H1 (cell line): ENCODE measurements around the gene SLC6A3. TPM values are rescaled to one million over a fixed set of nuclear protein-coding genes. Genes with fewer than 3 reads are reported as not detected.

Experiments used
- CTCF ChIA-PET: fragments of 300-600 bp; sonication (Branson Sonifier 250); formaldehyde crosslinking; loops from one replicate; lab custom pipeline; 2021; ENCODE audit not compliant: partially characterized antibody; lab: Charles Lee
- POLR2A ChIA-PET: fragments of 300-600 bp; sonication (Branson Sonifier 250); formaldehyde crosslinking; loops from one replicate; lab custom pipeline; 2021; ENCODE audit warnings: inconsistent platforms; ENCODE audit not compliant: partially characterized antibody; lab: Charles Lee
- DNase-seq, 2 experiments: peaks; one replicate each; pipeline versions ENCODE4 v3.0.0 to v3.0.0-alpha.2; 2010 to 2022; ENCODE audit warnings: low spot score in 2 of 2, low read depth in 1 of 2, mixed read lengths in 1 of 2
- FAIRE-seq: peaks from 2 replicates; lab custom pipeline; 2011; peaks lifted over from hg19 to GRCh38; lab: Jason Lieb, UNC
- H2AFZ ChIP-seq: 2 replicates; pipeline ENCODE4 v1.8.1; 2012; ENCODE audit warnings: low read length, inconsistent platforms
- H2AK5ac ChIP-seq: 2 replicates; pipeline ENCODE4 v1.6.1; 2013; ENCODE audit warnings: low read depth, low read length
- H2BK120ac ChIP-seq: replicated peaks from 2 replicates; pipeline ENCODE3; 2013; ENCODE audit warnings: low read depth, low read length, inconsistent platforms
- H2BK12ac ChIP-seq: 2 replicates; pipeline ENCODE4 v1.6.1; 2013; ENCODE audit warnings: low read depth, low read length
- H2BK15ac ChIP-seq: 2 replicates; pipeline ENCODE4 v1.6.1; 2013; ENCODE audit warnings: low read length
- H2BK20ac ChIP-seq: 2 replicates; pipeline ENCODE4 v1.6.1; 2013; ENCODE audit warnings: low read length
- H2BK5ac ChIP-seq: 2 replicates; pipeline ENCODE4 v1.6.1; 2013; ENCODE audit warnings: low read depth, low read length
- H3K14ac ChIP-seq: 2 replicates; pipeline ENCODE4 v1.6.1; 2013; ENCODE audit warnings: inconsistent platforms; ENCODE audit not compliant: insufficient read length
- H3K18ac ChIP-seq: 2 replicates; pipeline ENCODE4 v1.6.1; 2013; ENCODE audit warnings: low read length; ENCODE audit errors: extremely low read depth
- H3K23ac ChIP-seq: 2 replicates; pipeline ENCODE4 v1.6.1; 2013; ENCODE audit warnings: inconsistent platforms; ENCODE audit not compliant: insufficient read length
- H3K23me2 ChIP-seq: 2 replicates; pipeline ENCODE4 v1.6.1; 2013; ENCODE audit warnings: low read depth, low read length
- H3K27ac ChIP-seq: 2 replicates; pipeline ENCODE4 v1.6.1; 2011; ENCODE audit warnings: low read depth, low read length, inconsistent platforms
- H3K27me3 ChIP-seq, 4 experiments: replicated peaks in 1 of 4; 1 replicate in 1 of 4; 2 replicates in 3 of 4; pipeline versions ENCODE4 v1.6.1 to v1.8.1; 2011 to 2013; ENCODE audit warnings: low read length in 3 of 4, mild to moderate bottlenecking in 3 of 4, inconsistent platforms in 2 of 4, mixed read lengths in 2 of 4, moderate library complexity in 1 of 4; ENCODE audit not compliant: control insufficient read depth in 3 of 4, insufficient read depth in 3 of 4; ENCODE audit errors: extremely low read depth in 1 of 4
- H3K36me3 ChIP-seq, 4 experiments: 2 replicates each; pipeline versions ENCODE4 v1.6.1 to v1.8.1; 2011 to 2013; ENCODE audit warnings: mild to moderate bottlenecking in 4 of 4, low read length in 3 of 4, moderate library complexity in 2 of 4, control low read depth in 1 of 4, inconsistent platforms in 1 of 4; ENCODE audit not compliant: insufficient read depth in 4 of 4, control insufficient read depth in 2 of 4
- H3K4ac ChIP-seq: replicated peaks from 2 replicates; pipeline ENCODE3; 2013; ENCODE audit warnings: low read length, low read depth, mixed read lengths, inconsistent platforms; ENCODE audit not compliant: insufficient read length
- H3K4me1 ChIP-seq, 4 experiments: replicated peaks in 1 of 4; 1 replicate in 1 of 4; 2 replicates in 3 of 4; pipeline versions ENCODE4 v1.6.1 to v1.8.1; 2011 to 2013; ENCODE audit warnings: low read length in 3 of 4, inconsistent platforms in 2 of 4, mixed read lengths in 1 of 4; ENCODE audit not compliant: insufficient read depth in 4 of 4, control insufficient read depth in 3 of 4
- H3K4me2 ChIP-seq, 2 experiments: 2 replicates each; pipeline versions ENCODE4 v1.6.1 to v1.8.1; 2011 to 2013; ENCODE audit warnings: low read depth in 2 of 2, low read length in 2 of 2, control low read depth in 1 of 2, inconsistent platforms in 1 of 2, mild to moderate bottlenecking in 1 of 2; ENCODE audit not compliant: insufficient read depth in 1 of 2
- H3K4me3 ChIP-seq, 4 experiments: fragments of 200-600, 300-600 bp in 1 of 4; sonication (generic), shearing (Covaris generic), sonication (Bioruptor Twin) in 1 of 4; 2 replicates each; pipeline versions ENCODE4 v1.5.1 to v1.8.1; 2011 to 2016; ENCODE audit warnings: low read length in 4 of 4, low read depth in 3 of 4, control low read depth in 2 of 4, inconsistent platforms in 2 of 4, mild to moderate bottlenecking in 2 of 4, mixed read lengths in 1 of 4, moderate library complexity in 1 of 4; ENCODE audit not compliant: insufficient read depth in 2 of 4; ENCODE audit errors: extremely low read depth in 1 of 4
- H3K56ac ChIP-seq: replicated peaks from 2 replicates; pipeline ENCODE3; 2013; ENCODE audit warnings: low read depth, mild to moderate bottlenecking, mixed read lengths, low read length, inconsistent platforms; ENCODE audit not compliant: insufficient read length
- H3K79me1 ChIP-seq: 2 replicates; pipeline ENCODE4 v1.6.1; 2013; ENCODE audit warnings: low read depth, low read length, control low read depth
- H3K79me2 ChIP-seq, 2 experiments: 2 replicates each; pipeline versions ENCODE4 v1.6.1 to v1.8.1; 2012 to 2013; ENCODE audit warnings: low read length in 2 of 2, mild to moderate bottlenecking in 2 of 2, inconsistent platforms in 1 of 2; ENCODE audit not compliant: insufficient read depth in 2 of 2, control insufficient read depth in 1 of 2
- H3K9ac ChIP-seq, 4 experiments: replicated peaks in 1 of 4; 1 replicate in 1 of 4; 2 replicates in 3 of 4; pipeline versions ENCODE4 v1.6.1 to v1.8.1; 2011 to 2013; ENCODE audit warnings: low read depth in 3 of 4, low read length in 3 of 4, control low read depth in 2 of 4, mild to moderate bottlenecking in 2 of 4, moderate library complexity in 2 of 4, inconsistent platforms in 1 of 4; ENCODE audit errors: extremely low read depth in 1 of 4
- H3K9me3 ChIP-seq, 2 experiments: 2 replicates each; pipeline versions ENCODE4 v1.6.1 to v1.8.1; 2012 to 2013; ENCODE audit warnings: mild to moderate bottlenecking in 2 of 2, moderate library complexity in 2 of 2, control low read depth in 1 of 2, inconsistent platforms in 1 of 2, low read depth in 1 of 2, low read length in 1 of 2, mixed read lengths in 1 of 2; ENCODE audit not compliant: insufficient read depth in 2 of 2
- H4K20me1 ChIP-seq, 2 experiments: replicated peaks in 1 of 2; 2 replicates each; pipeline versions ENCODE3 to v1.8.1; 2011 to 2013; ENCODE audit warnings: inconsistent platforms in 2 of 2, low read length in 2 of 2, mild to moderate bottlenecking in 1 of 2; ENCODE audit not compliant: insufficient read depth in 2 of 2, control insufficient read depth in 1 of 2
- H4K5ac ChIP-seq: 2 replicates; pipeline ENCODE4 v1.6.1; 2013; ENCODE audit warnings: low read length, low read depth, mixed read lengths, inconsistent platforms; ENCODE audit not compliant: insufficient read length
- H4K8ac ChIP-seq: 2 replicates; pipeline ENCODE4 v1.8.0; 2013; ENCODE audit warnings: mild to moderate bottlenecking, moderate library complexity, low read length, inconsistent platforms; ENCODE audit not compliant: insufficient read depth; ENCODE audit errors: extremely low read depth
- H4K91ac ChIP-seq: replicated peaks from 2 replicates; pipeline ENCODE3; 2013; ENCODE audit warnings: low read length, mixed read lengths, inconsistent platforms; ENCODE audit not compliant: insufficient read length
- ATF3 ChIP-seq: IDR thresholded peaks from 2 replicates; pipeline ENCODE4 v1.6.1; 2011; ENCODE audit warnings: low read depth, mild to moderate bottlenecking, low read length; ENCODE audit not compliant: insufficient read depth
- CHD2 ChIP-seq: IDR thresholded peaks from 2 replicates; pipeline ENCODE4 v1.6.1; 2012; ENCODE audit warnings: low read length, improper control_type of control experiment
- EGR1 ChIP-seq: IDR thresholded peaks from 2 replicates; pipeline ENCODE4 v1.6.1; 2011; ENCODE audit warnings: low read depth, low read length, borderline replicate concordance
- FOSL1 ChIP-seq: IDR thresholded peaks from 2 replicates; pipeline ENCODE4 v1.6.1; 2011; ENCODE audit warnings: mild to moderate bottlenecking, low read depth, low read length, moderate library complexity; ENCODE audit not compliant: insufficient read depth
- JUN ChIP-seq: IDR thresholded peaks from 2 replicates; pipeline ENCODE4 v1.6.1; 2011; ENCODE audit warnings: low read depth, mild to moderate bottlenecking, improper control_type of control experiment, low read length
- POLR2AphosphoS5 ChIP-seq: IDR thresholded peaks from 2 replicates; pipeline ENCODE4 v1.6.1; 2011; ENCODE audit warnings: low read depth, low read length
- TAF7 ChIP-seq: optimal IDR thresholded peaks from 2 replicates; pipeline ENCODE3; 2011; ENCODE audit warnings: low read depth, mild to moderate bottlenecking, inconsistent platforms, low read length, moderate library complexity, borderline replicate concordance
- ZNF274 ChIP-seq: IDR thresholded peaks from 2 replicates; pipeline ENCODE4 v1.7.0; 2012; ENCODE audit warnings: low read length, borderline replicate concordance; ENCODE audit errors: extremely low read depth
- WGBS, 2 experiments: shearing (Covaris generic) in 1 of 2; methylation state at CpG; one replicate each; pipeline versions ENCODE4 v1.1.6 to v1.1.7; 2013 to 2015; ENCODE audit warnings: low lambda C conversion rate in 2 of 2, mixed read lengths in 2 of 2, inconsistent platforms in 1 of 2, low coverage in 1 of 2, missing lambda C conversion rate in 1 of 2; ENCODE audit not compliant: insufficient replicate concordance in 2 of 2, insufficient coverage in 1 of 2, insufficient read length in 1 of 2; ENCODE audit errors: extremely low coverage in 1 of 2, missing lambda C conversion rate in 1 of 2; 5-methylcytosine and 5-hydroxymethylcytosine counted together
- polyA plus RNA-seq, 7 experiments: library from polyadenylated mRNA; depleted of rRNA in 3 of 7; stranded (reverse) in 5 of 7; unstranded in 2 of 7; fragments of >200 nt in 5 of 7; fragments of 200-250 nt in 2 of 7; gene quantifications; 1 replicate in 5 of 7; 2 replicates in 1 of 7; 4 replicates in 1 of 7; pipeline versions ENCODE4 v1.2.1 to v1.2.3, GENCODE V29; 2011 to 2013; ENCODE audit warnings: missing spikeins in 2 of 7, mixed read lengths in 2 of 7
- total RNA-seq: library from RNA; stranded (reverse); fragmentation: NEBNext Ultra II Directional; extraction: Animal tissue kit (Norgen Biotek cat#: 25700); gene quantifications from 2 replicates; pipeline ENCODE4 v1.2.1, GENCODE V29; 2021

The SLC6A3 gene
- total and polyA plus RNA-seq, 2 of the 8 experiments (the other 6 are each of a cell fraction or from before 2014, with no cell fraction given): 0.48 to 0.91 TPM

DNA sequence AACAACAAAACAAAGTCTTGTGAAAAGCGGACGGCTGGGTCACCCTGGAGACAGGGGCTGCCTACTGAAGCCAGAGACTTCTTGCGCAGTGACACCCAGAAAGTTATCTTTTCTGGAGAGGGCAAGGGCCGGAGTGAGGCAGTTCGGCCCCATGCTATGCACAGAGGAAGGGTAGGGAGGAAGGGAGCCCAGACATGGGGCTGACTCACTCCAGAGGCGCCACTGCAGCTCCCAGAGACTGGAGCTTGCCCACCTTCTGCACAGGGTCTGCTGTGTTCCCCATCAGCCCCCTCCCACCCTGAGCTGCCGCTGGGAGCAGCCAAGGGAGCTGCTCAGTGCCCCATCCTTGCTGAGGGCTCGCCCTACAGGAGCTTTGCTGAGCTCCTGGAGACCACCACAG, 13.3 kb downstream of the SLC6A3 start:
- no peaks in the 10 kb centered on the region for H3K79me2 ChIP-seq
- no peak for TF ChIP-seq POLR2AphosphoS5
- TF ChIP-seq JUN: no peak
- TF ChIP-seq ZNF274: no peak
- no peak for TF ChIP-seq EGR1
- TF ChIP-seq FOSL1: no peak
- TF ChIP-seq CHD2: no peak
- no peak for TF ChIP-seq ATF3
- TF ChIP-seq TAF7: no peak
- H2BK12ac ChIP-seq: no peak overlapping the region
- no peak for FAIRE-seq
- no peak overlapping the region for H4K5ac ChIP-seq
- no peak overlapping the region for H3K18ac ChIP-seq
- H2BK15ac ChIP-seq: no peak overlapping the region
- no peak overlapping the region for H4K91ac ChIP-seq
- DNase-seq: no peak
- 99% methylated on average over 6 of the region's 8 CpGs; no CpG with 5 or more reads in 1 of the 2 experiments for WGBS, 2 experiments
- no peaks in the 10 kb centered on the region for H3K4me1 ChIP-seq
- no peak overlapping the region for H3K4me3 ChIP-seq
- no peak overlapping the region for H3K23ac ChIP-seq
- peaks cover 35 to 52% of the 10 kb centered on the region in 2 experiments for H3K9me3 ChIP-seq
- no peak overlapping the region for H3K4ac ChIP-seq
- no peak overlapping the region for H2BK5ac ChIP-seq
- no peak overlapping the region for H4K8ac ChIP-seq
- no peaks in the 10 kb centered on the region for H3K36me3 ChIP-seq
- no peak overlapping the region for H2BK120ac ChIP-seq
- H3K27ac ChIP-seq: no peak overlapping the region
- ChIA-PET CTCF (no interaction called here), POLR2A (no interaction called here)
- no peak overlapping the region for H2BK20ac ChIP-seq
- no peak overlapping the region for H3K4me2 ChIP-seq
- H3K23me2 ChIP-seq: peaks cover 3% of the 10 kb centered on the region; the same call in 1 of the 2 replicates
- H2AFZ ChIP-seq: no peak overlapping the region
- H3K9ac ChIP-seq: no peak overlapping the region
- H4K20me1 ChIP-seq: no peaks in the 10 kb centered on the region
- no peaks in the 10 kb centered on the region for H3K79me1 ChIP-seq
- H3K56ac ChIP-seq: no peak overlapping the region
- H2AK5ac ChIP-seq: no peak overlapping the region
- no peak overlapping the region for H3K14ac ChIP-seq
- peaks cover 0 to under 1% (median 0%) of the 10 kb centered on the region in 4 experiments; a peak in 1 of 7 replicates for H3K27me3 ChIP-seq
